ENCODE data around the gene TEX29. TPM values are rescaled to one million over a fixed set of nuclear protein-coding genes. Genes with fewer than 3 reads are reported as not detected.

The TEX29 gene
- total RNA-seq, 1 experiment from 2014 or later: 0.68 TPM

DNA sequence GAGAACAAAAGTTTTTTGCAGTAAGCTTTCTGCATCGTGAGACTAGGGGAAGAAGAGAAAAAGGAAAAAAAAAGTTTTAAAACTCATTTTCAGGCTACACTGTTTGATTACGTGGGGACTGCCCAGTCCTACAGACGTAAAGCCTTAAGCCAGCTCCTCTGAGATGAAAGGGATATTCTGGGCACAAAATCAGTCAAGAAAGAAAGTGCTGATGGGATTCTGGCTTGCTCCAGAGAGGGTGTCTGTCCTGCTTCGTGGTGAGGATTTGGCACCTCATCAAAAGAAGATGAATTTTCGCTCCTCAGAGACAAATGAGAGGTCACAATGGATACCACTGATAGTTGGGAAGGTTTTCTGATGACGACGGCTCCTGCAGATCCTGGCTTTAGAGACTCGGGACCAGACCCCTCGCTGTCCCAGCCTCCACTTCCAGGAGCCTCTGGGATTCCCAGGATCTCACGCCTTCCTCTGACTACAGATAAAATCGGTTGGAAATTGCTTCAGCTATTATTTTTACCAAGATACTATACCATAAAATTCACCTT is 9.7 kb downstream of the TEX29 start:
- ATAC-seq: no peak
- Mint-ChIP-seq H3K36me3 (no peaks in the 10 kb centered on the region), H3K4me1 (no peaks in the 10 kb centered on the region), H3K27me3 (ENCODE audit: low read depth) (no peaks in the 10 kb centered on the region), H3K9me3 (peaks cover 7% of the 10 kb centered on the region), H3K4me3 (no peak overlapping the region), H3K27ac (no peak overlapping the region)
- DNase-seq (ENCODE audit: low spot score): no peak
- ChIA-PET CTCF (interaction anchor here (1.7 kb wide), 1 partner anchor 14 kb away, joined by 5 read pairs; no protein-coding TSS in a partner anchor), POLR2A (no interaction called here)
- no peak for TF ChIP-seq FOXK1 (CRISPR knock-in tag; IDR thresholded peaks at IDR 0.05)
- TF ChIP-seq, protein P1, sequence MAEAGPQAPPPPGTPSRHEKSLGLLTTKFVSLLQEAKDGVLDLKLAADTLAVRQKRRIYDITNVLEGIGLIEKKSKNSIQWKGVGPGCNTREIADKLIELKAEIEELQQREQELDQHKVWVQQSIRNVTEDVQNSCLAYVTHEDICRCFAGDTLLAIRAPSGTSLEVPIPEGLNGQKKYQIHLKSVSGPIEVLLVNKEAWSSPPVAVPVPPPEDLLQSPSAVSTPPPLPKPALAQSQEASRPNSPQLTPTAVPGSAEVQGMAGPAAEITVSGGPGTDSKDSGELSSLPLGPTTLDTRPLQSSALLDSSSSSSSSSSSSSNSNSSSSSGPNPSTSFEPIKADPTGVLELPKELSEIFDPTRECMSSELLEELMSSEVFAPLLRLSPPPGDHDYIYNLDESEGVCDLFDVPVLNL (CRISPR knock-in tag; IDR thresholded peaks at IDR 0.05; ENCODE audit: borderline replicate concordance, low read depth): no peak
- TF ChIP-seq SOX15 (CRISPR knock-in tag; IDR thresholded peaks at IDR 0.05): no peak
- TF ChIP-seq, protein P2, sequence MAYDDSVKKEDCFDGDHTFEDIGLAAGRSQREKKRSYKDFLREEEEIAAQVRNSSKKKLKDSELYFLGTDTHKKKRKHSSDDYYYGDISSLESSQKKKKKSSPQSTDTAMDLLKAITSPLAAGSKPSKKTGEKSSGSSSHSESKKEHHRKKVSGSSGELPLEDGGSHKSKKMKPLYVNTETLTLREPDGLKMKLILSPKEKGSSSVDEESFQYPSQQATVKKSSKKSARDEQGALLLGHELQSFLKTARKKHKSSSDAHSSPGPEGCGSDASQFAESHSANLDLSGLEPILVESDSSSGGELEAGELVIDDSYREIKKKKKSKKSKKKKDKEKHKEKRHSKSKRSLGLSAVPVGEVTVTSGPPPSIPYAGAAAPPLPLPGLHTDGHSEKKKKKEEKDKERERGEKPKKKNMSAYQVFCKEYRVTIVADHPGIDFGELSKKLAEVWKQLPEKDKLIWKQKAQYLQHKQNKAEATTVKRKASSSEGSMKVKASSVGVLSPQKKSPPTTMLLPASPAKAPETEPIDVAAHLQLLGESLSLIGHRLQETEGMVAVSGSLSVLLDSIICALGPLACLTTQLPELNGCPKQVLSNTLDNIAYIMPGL (CRISPR knock-in tag; IDR thresholded peaks at IDR 0.05): no peak
- TF ChIP-seq ZNF416 (CRISPR knock-in tag; IDR thresholded peaks at IDR 0.05): no peak
- TF ChIP-seq, protein P3, sequence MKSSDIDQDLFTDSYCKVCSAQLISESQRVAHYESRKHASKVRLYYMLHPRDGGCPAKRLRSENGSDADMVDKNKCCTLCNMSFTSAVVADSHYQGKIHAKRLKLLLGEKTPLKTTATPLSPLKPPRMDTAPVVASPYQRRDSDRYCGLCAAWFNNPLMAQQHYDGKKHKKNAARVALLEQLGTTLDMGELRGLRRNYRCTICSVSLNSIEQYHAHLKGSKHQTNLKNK (CRISPR knock-in tag; IDR thresholded peaks at IDR 0.05): no peak
- TF ChIP-seq SMAD3 (CRISPR knock-in tag; IDR thresholded peaks at IDR 0.05; ENCODE audit: borderline replicate concordance): no peak
- TF ChIP-seq CBFB (CRISPR knock-in tag; IDR thresholded peaks at IDR 0.05; ENCODE audit: low read depth): no peak
- no peak for TF ChIP-seq ELF4 (CRISPR knock-in tag; IDR thresholded peaks at IDR 0.05; ENCODE audit: low read depth)
- no peak for TF ChIP-seq ZNF232 (CRISPR knock-in tag; IDR thresholded peaks at IDR 0.05)
- no peak for TF ChIP-seq ZNF396 (CRISPR knock-in tag; IDR thresholded peaks at IDR 0.05; ENCODE audit: borderline replicate concordance)
- TF ChIP-seq, protein P4, sequence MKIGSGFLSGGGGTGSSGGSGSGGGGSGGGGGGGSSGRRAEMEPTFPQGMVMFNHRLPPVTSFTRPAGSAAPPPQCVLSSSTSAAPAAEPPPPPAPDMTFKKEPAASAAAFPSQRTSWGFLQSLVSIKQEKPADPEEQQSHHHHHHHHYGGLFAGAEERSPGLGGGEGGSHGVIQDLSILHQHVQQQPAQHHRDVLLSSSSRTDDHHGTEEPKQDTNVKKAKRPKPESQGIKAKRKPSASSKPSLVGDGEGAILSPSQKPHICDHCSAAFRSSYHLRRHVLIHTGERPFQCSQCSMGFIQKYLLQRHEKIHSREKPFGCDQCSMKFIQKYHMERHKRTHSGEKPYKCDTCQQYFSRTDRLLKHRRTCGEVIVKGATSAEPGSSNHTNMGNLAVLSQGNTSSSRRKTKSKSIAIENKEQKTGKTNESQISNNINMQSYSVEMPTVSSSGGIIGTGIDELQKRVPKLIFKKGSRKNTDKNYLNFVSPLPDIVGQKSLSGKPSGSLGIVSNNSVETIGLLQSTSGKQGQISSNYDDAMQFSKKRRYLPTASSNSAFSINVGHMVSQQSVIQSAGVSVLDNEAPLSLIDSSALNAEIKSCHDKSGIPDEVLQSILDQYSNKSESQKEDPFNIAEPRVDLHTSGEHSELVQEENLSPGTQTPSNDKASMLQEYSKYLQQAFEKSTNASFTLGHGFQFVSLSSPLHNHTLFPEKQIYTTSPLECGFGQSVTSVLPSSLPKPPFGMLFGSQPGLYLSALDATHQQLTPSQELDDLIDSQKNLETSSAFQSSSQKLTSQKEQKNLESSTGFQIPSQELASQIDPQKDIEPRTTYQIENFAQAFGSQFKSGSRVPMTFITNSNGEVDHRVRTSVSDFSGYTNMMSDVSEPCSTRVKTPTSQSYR (CRISPR knock-in tag; IDR thresholded peaks at IDR 0.05): no peak
- no peak for TF ChIP-seq ZNF317 (CRISPR knock-in tag; IDR thresholded peaks at IDR 0.05; ENCODE audit: borderline replicate concordance, low read depth)

DNA sequence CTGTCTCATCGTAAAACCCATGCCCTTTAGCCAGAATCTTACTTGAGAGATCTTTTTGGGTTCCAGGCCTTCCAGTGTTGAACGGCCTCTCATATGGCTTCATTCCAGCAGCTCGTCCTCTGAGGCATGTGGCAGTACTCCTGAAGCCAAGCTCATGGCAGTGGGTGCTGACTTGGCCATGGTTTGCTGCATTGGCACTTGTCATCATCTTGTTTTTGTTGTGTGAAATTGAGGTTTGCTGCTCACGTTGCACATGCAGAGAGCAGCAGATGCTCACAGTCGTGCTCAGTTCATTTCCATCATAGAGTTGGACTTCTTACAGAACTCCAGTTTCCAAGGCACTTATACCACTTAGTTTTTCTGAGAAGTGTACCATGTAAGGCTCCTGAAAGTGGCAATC is 14.9 kb downstream of the TEX29 start:
- DNase-seq (ENCODE audit: low spot score) (no peak), ATAC-seq (no peak)
- Mint-ChIP-seq H3K27me3 (ENCODE audit: low read depth) (no peaks in the 10 kb centered on the region), H3K9me3 (peaks cover 7% of the 10 kb centered on the region), H3K27ac (no peak overlapping the region), H3K36me3 (no peaks in the 10 kb centered on the region), H3K4me3 (no peak overlapping the region), H3K4me1 (no peaks in the 10 kb centered on the region)
- CTCF ChIA-PET: interaction anchor here (0.7 to 2.2 kb wide), 3 partner anchors 10 to 170 kb away, joined by 4 to 10 read pairs (median 7); no protein-coding TSS in a partner anchor
- POLR2A ChIA-PET: no interaction called here
- TF ChIP-seq, protein P5, sequence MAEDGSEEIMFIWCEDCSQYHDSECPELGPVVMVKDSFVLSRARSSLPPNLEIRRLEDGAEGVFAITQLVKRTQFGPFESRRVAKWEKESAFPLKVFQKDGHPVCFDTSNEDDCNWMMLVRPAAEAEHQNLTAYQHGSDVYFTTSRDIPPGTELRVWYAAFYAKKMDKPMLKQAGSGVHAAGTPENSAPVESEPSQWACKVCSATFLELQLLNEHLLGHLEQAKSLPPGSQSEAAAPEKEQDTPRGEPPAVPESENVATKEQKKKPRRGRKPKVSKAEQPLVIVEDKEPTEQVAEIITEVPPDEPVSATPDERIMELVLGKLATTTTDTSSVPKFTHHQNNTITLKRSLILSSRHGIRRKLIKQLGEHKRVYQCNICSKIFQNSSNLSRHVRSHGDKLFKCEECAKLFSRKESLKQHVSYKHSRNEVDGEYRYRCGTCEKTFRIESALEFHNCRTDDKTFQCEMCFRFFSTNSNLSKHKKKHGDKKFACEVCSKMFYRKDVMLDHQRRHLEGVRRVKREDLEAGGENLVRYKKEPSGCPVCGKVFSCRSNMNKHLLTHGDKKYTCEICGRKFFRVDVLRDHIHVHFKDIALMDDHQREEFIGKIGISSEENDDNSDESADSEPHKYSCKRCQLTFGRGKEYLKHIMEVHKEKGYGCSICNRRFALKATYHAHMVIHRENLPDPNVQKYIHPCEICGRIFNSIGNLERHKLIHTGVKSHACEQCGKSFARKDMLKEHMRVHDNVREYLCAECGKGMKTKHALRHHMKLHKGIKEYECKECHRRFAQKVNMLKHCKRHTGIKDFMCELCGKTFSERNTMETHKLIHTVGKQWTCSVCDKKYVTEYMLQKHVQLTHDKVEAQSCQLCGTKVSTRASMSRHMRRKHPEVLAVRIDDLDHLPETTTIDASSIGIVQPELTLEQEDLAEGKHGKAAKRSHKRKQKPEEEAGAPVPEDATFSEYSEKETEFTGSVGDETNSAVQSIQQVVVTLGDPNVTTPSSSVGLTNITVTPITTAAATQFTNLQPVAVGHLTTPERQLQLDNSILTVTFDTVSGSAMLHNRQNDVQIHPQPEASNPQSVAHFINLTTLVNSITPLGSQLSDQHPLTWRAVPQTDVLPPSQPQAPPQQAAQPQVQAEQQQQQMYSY (CRISPR knock-in tag; IDR thresholded peaks at IDR 0.05): no peak
- TF ChIP-seq NR3C1 (CRISPR knock-in tag; conservative IDR thresholded peaks at IDR 0.05; ENCODE audit: low read depth): no peak
- TF ChIP-seq, protein P6, sequence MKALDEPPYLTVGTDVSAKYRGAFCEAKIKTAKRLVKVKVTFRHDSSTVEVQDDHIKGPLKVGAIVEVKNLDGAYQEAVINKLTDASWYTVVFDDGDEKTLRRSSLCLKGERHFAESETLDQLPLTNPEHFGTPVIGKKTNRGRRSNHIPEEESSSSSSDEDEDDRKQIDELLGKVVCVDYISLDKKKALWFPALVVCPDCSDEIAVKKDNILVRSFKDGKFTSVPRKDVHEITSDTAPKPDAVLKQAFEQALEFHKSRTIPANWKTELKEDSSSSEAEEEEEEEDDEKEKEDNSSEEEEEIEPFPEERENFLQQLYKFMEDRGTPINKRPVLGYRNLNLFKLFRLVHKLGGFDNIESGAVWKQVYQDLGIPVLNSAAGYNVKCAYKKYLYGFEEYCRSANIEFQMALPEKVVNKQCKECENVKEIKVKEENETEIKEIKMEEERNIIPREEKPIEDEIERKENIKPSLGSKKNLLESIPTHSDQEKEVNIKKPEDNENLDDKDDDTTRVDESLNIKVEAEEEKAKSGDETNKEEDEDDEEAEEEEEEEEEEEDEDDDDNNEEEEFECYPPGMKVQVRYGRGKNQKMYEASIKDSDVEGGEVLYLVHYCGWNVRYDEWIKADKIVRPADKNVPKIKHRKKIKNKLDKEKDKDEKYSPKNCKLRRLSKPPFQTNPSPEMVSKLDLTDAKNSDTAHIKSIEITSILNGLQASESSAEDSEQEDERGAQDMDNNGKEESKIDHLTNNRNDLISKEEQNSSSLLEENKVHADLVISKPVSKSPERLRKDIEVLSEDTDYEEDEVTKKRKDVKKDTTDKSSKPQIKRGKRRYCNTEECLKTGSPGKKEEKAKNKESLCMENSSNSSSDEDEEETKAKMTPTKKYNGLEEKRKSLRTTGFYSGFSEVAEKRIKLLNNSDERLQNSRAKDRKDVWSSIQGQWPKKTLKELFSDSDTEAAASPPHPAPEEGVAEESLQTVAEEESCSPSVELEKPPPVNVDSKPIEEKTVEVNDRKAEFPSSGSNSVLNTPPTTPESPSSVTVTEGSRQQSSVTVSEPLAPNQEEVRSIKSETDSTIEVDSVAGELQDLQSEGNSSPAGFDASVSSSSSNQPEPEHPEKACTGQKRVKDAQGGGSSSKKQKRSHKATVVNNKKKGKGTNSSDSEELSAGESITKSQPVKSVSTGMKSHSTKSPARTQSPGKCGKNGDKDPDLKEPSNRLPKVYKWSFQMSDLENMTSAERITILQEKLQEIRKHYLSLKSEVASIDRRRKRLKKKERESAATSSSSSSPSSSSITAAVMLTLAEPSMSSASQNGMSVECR (CRISPR knock-in tag; IDR thresholded peaks at IDR 0.05; ENCODE audit: borderline replicate concordance): no peak
- TF ChIP-seq, protein P7, sequence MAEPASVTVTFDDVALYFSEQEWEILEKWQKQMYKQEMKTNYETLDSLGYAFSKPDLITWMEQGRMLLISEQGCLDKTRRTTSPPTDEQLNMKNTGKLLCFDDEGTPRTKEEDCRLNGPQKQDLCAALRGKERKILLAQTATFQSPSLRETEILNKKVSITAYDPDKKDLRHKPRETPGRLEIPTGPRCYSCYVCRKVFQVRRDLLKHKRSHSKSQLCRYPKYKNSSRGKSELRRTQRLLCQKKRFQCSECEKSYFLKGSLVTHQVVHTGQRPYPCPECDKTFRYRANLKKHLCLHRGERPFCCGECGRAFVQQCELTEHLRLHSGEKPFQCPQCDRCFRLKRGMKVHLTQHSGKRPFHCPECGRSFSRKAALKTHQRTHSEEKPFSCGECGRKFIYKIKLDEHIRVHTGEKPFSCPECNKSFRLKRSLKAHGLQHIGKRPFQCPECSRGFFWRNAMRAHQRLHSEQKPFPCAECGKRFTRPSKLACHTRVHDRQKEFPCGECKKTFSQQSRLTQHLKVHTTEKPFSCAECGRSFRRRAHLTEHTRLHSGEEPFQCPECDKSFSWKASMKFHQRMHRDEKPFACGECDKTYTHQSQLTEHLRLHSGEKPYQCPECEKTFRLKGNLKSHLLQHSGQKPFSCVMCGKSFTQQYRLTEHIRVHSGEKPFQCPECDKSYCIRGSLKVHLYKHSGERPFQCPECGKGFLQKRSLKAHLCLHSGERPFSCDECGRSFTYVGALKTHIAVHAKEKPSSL (CRISPR knock-in tag; conservative IDR thresholded peaks at IDR 0.05): no peak
